Measurements from ENCODE around the gene UBA3. TPM values are rescaled to one million over a fixed set of nuclear protein-coding genes. Genes with fewer than 3 reads are reported as not detected.

The UBA3 gene
- total RNA-seq, 2 experiments from 2014 or later, result 91.2 to 102 TPM

DNA sequence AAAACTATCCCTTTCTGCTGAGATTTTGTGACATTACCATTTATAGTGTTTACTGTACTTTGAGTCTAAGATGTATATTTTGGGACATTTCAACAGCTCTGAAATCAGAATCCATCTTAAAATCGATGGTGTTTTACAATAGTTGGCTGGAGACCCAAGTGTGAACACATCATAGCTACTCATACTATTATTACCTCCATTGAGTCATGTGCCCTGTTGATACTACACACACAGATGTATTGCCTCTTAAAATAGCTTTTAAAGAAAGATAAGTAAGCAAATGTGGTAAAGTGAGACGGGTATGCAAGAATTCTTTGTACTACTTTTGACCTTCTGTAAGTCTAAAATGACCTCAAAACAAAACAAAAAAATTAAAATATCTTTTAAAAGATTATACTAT, 35.6 kb upstream of the UBA3 start:
- no peak overlapping the region for H3K27ac Mint-ChIP-seq
- peaks cover 5% of the 10 kb centered on the region for H3K4me1 Mint-ChIP-seq
- DNase-seq, result no peak
- no peaks in the 10 kb centered on the region for H3K27me3 Mint-ChIP-seq
- no peak for ATAC-seq (ENCODE audit: low read depth)
- no peak overlapping the region for H3K4me3 Mint-ChIP-seq
- H3K9me3 Mint-ChIP-seq, result no peaks in the 10 kb centered on the region
- no peaks in the 10 kb centered on the region for H3K36me3 Mint-ChIP-seq
- POLR2A ChIA-PET, result no interaction called here

DNA sequence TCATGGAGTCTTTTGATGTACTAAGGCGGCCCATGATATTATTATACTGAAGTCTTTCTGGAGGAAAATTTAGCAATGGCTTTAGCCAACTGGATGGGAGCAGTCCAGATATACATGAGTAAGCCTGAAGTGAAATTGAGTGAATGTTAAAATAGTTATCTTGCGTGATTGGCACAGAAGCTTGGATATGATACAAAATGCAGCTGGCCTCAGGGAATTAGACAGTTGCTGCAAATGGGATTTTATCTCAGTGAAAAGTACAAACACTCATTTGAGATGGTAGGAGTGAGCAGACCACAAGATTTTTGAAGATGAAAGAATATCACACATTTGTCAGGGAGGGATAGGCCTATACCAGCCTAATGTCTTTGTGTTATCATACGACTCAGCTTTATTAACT, 33.4 kb upstream of the UBA3 start:
- H3K27ac Mint-ChIP-seq, result peak overlapping the region; percentile 4
- no peaks in the 10 kb centered on the region for H3K27me3 Mint-ChIP-seq
- H3K4me3 Mint-ChIP-seq, result no peak overlapping the region
- ATAC-seq (ENCODE audit: low read depth) (no peak), DNase-seq (no peak)
- POLR2A ChIA-PET, result interaction anchor here (1.0 kb wide), 1 partner anchor 193 kb away, joined by 3 read pairs; no protein-coding TSS in a partner anchor
- no peaks in the 10 kb centered on the region for H3K36me3 Mint-ChIP-seq
- peaks cover 2% of the 10 kb centered on the region for H3K4me1 Mint-ChIP-seq
- H3K9me3 Mint-ChIP-seq, result no peaks in the 10 kb centered on the region

DNA sequence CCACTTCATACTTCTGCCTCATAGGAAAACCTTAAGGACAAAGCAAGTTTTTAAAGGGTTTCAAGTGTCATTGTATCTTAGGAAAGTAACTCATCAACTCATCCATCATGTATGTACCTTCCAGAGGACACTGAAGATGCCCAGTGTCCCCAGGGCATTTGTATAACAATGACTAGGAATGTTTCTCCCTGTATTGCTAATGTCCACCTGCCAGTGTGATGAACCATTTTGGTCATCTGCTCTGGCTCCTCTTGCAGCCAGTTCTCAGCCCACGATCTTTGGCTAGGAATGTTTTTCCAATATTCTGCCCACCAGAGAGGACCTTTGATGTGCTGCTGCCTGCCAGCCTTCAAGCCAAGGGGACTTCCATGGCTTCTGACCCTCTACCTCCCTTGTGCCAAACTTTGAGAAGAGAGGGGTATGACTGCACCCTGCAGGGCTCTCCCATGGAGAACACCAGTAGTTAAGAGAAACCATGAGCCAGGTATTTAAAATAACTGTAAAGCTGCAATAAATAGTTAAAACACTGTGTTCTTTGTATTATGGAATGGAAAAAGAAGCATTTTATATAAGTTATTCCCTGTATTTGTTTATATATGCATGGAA, 30.9 kb upstream of the UBA3 start:
- Mint-ChIP-seq H3K4me1 (peaks cover 2% of the 10 kb centered on the region), H3K36me3 (peaks cover 6% of the 10 kb centered on the region)
- no peak for ATAC-seq (ENCODE audit: low read depth)

DNA sequence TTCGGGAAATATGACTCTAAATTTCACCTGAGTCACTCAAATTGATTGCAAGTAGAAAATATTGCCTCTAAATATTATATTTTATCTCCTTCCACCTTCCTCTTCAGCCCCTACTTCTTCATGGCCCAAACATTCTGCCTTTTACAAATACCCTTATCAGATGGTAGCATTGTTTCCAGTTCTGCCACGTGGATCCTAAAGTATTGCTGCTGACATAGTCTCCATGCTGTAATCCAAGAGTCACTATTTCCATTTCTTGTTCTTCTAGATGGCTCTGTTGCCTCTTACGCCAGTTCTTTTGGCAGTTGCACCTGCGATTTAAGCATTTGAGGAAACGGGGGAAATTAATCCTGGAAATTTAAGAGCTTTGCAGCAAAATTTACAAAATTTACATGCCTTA, 28.6 kb upstream of the UBA3 start:
- POLR2A ChIA-PET, result interaction anchor here (1.0 kb wide), 1 partner anchor 64 kb away, joined by 4 read pairs; no protein-coding TSS in a partner anchor

More for the DNA sequence above, 30.9 kb upstream of the UBA3 start:
- no peaks in the 10 kb centered on the region for H3K9me3 Mint-ChIP-seq
- POLR2A ChIA-PET, result no interaction called here
- no peak for DNase-seq
- no peaks in the 10 kb centered on the region for H3K27me3 Mint-ChIP-seq
- H3K27ac Mint-ChIP-seq, result no peak overlapping the region
- H3K4me3 Mint-ChIP-seq, result no peak overlapping the region

DNA sequence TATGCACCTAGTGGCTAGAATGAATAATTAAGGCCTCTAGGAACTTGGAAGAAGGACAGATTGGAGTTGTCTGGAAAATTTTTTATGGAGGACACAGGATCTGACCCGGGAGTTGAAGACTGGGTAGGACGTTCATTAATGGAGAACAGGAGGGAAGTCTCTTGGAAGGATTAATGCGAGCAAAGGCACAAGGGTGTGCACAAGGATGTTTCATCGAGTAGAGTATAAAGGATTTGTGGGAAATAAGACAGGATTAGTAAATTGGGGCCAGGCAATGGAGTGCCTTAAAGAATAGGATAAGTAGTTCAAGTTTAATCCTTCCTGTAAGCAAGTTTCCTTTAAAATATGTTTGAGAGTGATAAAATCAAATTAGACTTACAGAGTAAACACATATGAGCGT, 27.7 kb upstream of the UBA3 start:
- Mint-ChIP-seq H3K36me3 (peaks cover 25% of the 10 kb centered on the region), H3K4me1 (peaks cover 8% of the 10 kb centered on the region), H3K27me3 (no peaks in the 10 kb centered on the region), H3K4me3 (no peak overlapping the region), H3K9me3 (no peaks in the 10 kb centered on the region), H3K27ac (no peak overlapping the region)
- DNase-seq, result no peak
- POLR2A ChIA-PET, result interaction anchor here (0.8 to 1.5 kb wide), 2 partner anchors 13 to 24 kb away, joined by 3 read pairs; no protein-coding TSS in a partner anchor
- no peak for ATAC-seq (ENCODE audit: low read depth)

More for the DNA sequence above, 28.6 kb upstream of the UBA3 start:
- no peak for DNase-seq
- H3K9me3 Mint-ChIP-seq, result no peaks in the 10 kb centered on the region
- H3K4me3 Mint-ChIP-seq, result no peak overlapping the region
- no peak overlapping the region for H3K27ac Mint-ChIP-seq
- ATAC-seq (ENCODE audit: low read depth), result no peak
- H3K36me3 Mint-ChIP-seq, result peaks cover 16% of the 10 kb centered on the region
- H3K27me3 Mint-ChIP-seq, result no peaks in the 10 kb centered on the region
- peaks cover 7% of the 10 kb centered on the region for H3K4me1 Mint-ChIP-seq

DNA sequence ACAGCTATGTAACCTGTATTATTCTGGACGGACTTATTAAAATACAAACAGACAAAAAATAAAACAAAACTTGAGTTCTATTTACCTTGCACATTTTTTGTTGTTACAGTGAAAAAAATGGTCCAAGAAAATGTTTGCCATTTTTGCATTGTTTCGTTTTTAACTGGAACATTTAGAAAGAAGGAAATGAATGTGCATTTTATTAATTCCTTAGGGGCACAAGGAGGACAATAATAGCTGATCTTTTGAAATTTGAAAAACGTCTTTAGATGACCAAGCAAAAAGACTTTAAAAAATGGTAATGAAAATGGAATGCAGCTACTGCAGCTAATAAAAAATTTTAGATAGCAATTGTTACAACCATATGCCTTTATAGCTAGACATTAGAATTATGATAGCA, 25.2 kb upstream of the UBA3 start:
- Mint-ChIP-seq H3K36me3 (peaks cover 39% of the 10 kb centered on the region), H3K4me3 (no peak overlapping the region), H3K9me3 (no peaks in the 10 kb centered on the region), H3K4me1 (peaks cover 19% of the 10 kb centered on the region), H3K27ac (no peak overlapping the region), H3K27me3 (no peaks in the 10 kb centered on the region)
- DNase-seq, result no peak
- no peak for ATAC-seq (ENCODE audit: low read depth)
- POLR2A ChIA-PET, result interaction anchor here (0.8 kb wide), 1 partner anchor 11 kb away, joined by 3 read pairs; no protein-coding TSS in a partner anchor

DNA sequence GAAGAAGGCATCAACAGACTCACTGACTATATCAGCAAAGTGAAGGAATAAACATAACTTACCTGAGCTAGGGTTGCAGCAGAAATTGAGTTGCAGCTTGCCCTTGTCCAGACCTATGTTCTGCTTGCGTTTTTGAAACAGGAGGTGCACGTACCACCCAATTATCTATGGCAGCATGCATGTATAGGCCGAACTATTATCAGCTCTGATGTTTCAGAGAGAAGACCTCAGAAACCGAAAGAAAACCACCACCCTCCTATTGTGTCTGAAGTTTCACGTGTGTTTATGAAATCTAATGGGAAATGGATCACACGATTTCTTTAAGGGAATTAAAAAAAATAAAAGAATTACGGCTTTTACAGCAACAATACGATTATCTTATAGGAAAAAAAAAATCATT, 24.4 kb upstream of the UBA3 start:
- POLR2A ChIA-PET, result no interaction called here
- no peak for ATAC-seq (ENCODE audit: low read depth)
- no peak overlapping the region for H3K27ac Mint-ChIP-seq
- peaks cover 22% of the 10 kb centered on the region for H3K4me1 Mint-ChIP-seq
- H3K4me3 Mint-ChIP-seq, result no peak overlapping the region
- no peaks in the 10 kb centered on the region for H3K9me3 Mint-ChIP-seq
- no peak for DNase-seq
- no peaks in the 10 kb centered on the region for H3K27me3 Mint-ChIP-seq
- H3K36me3 Mint-ChIP-seq, result peaks cover 43% of the 10 kb centered on the region

DNA sequence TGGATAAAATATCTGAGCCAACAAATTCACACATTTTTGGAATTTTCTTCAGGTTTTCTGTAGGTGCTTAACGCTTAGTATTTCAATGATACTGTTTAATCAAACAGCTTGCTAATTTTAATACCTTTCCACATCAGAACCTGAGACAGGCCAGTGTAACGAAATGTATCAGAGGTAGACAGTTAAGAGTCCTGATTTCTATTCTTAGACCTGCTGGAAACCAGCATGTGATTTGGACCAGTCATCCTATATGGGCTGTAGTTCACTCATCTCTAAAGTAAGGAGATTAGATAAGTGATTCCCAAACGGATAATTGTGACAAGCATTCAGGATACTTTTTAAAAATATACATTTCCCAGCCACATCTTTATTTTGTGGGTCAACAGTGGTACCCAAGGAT, 23.0 kb upstream of the UBA3 start:
- ATAC-seq (ENCODE audit: low read depth) (no peak), DNase-seq (no peak)
- H3K36me3 Mint-ChIP-seq, result peaks cover 42% of the 10 kb centered on the region
- H3K4me1 Mint-ChIP-seq, result peaks cover 23% of the 10 kb centered on the region
- no peak overlapping the region for H3K27ac Mint-ChIP-seq
- no peaks in the 10 kb centered on the region for H3K9me3 Mint-ChIP-seq
- no peak overlapping the region for H3K4me3 Mint-ChIP-seq
- POLR2A ChIA-PET, result no interaction called here
- H3K27me3 Mint-ChIP-seq, result no peaks in the 10 kb centered on the region

DNA sequence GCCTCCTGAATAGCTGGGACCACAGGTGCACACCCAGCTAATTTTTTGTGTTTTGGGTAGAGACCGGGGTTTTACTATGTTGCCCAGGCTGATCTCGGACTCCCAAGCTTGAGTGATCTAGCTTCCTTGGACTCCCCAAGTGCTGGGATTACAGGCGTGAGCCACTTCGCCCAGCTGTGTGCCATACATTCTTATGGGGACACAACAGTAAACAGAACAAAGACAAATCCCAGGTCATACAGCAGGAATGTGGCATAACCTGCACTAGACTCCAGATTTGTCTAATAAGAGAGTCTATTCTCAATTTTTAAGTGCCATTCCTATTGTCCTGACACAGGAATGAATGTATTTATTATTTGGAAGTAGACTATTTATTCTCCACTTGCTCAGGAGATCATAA, 22.2 kb upstream of the UBA3 start:
- ATAC-seq (ENCODE audit: low read depth) (no peak), DNase-seq (no peak)
- POLR2A ChIA-PET, result interaction anchor here (0.6 to 1.4 kb wide), 2 partner anchors 11 to 18 kb away, joined by 3 to 4 read pairs; partner anchors contain the start of gene ARL6IP5
- Mint-ChIP-seq H3K27ac (no peak overlapping the region), H3K4me1 (peaks cover 26% of the 10 kb centered on the region), H3K4me3 (no peak overlapping the region), H3K36me3 (peaks cover 46% of the 10 kb centered on the region), H3K9me3 (no peaks in the 10 kb centered on the region), H3K27me3 (no peaks in the 10 kb centered on the region)

DNA sequence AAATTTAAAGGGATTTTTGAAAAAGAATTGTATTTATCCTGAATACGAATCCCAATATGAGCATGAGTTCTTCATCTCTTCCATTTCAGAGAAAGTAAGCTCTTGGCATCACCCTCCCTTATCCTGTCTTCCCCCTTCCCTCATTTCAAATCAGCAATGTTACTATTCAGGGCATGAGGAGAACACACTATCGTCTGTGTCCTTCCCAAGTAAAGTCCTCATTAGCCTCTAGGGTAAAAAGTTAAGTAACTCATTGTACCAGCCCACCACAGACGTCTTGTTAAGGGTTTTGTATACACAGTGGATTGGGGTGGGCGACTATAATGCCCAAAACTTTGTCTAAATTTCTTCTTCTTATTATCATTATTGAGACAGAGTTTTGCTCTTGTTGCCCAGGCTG, 19.4 kb upstream of the UBA3 start:
- Mint-ChIP-seq H3K27ac (peak overlapping the region; percentile 35), H3K4me1 (peaks cover 46% of the 10 kb centered on the region), H3K9me3 (no peaks in the 10 kb centered on the region), H3K4me3 (no peak overlapping the region), H3K36me3 (peaks cover 50% of the 10 kb centered on the region), H3K27me3 (no peaks in the 10 kb centered on the region)
- DNase-seq, result no peak
- no peak for ATAC-seq (ENCODE audit: low read depth)
- POLR2A ChIA-PET, result interaction anchor here (0.9 to 1.8 kb wide), 3 partner anchors 14 to 52 kb away, joined by 3 to 11 read pairs (median 3); no protein-coding TSS in a partner anchor

DNA sequence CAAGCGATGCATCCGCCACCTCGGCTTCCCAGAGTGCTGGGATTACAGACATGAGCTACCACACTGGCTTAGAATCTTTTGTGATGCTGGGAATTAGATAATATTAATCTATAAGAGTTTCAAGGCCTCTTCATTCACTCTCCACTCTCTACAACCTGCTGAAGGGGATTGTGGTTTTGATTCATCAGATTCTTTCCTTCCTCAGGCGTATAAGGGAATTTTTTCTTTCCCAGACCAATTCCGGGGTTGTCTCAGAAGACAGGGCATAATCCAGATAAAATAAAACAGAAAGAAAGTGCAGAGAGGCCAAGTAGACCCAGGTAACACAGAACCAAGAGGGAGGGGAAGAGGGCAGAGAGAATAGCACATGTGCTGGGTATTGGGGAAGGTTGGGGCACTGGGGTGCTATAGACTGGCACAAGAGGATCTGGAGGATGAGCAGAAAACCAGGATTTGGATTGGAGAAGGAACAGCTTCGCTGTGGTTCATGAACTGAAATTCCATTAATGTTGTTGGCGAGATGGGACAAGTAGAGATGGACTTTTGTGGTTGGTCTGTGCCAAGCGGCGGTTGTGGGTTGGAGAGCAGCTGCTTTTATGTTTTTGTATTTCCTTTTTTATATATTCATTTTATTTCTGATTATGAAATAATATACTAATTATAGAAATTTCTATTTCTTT, 17.4 kb upstream of the UBA3 start:
- Mint-ChIP-seq H3K27me3 (no peaks in the 10 kb centered on the region), H3K36me3 (peaks cover 43% of the 10 kb centered on the region), H3K4me1 (peaks cover 56% of the 10 kb centered on the region), H3K9me3 (no peaks in the 10 kb centered on the region), H3K27ac (peak overlapping the region; percentile 62), H3K4me3 (no peak overlapping the region)
- no peak for ATAC-seq (ENCODE audit: low read depth)
- POLR2A ChIA-PET, result interaction anchor here (1.2 kb wide), 1 partner anchor 45 kb away, joined by 3 read pairs; the partner anchor contains the start of gene TMF1
- DNase-seq, result no peak

DNA sequence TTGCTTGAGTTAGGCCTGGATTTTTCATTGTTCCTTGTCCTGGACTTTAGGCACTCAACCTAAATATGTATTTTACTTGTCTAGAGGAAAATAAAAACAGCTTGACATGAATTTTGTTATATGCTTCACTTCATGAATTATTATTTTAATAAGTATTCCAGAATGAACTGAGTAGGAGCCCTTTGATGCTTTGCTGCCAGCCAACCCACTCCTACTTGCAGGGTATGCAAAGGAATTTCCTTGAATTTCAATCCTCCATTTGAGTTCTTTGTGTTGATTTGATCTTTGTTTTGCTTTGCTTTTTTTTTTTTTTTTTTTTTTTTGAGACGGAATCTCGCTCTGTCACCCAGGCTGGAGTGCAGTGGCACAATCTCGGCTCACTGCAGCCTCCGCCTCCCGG, 16.1 kb upstream of the UBA3 start:
- ATAC-seq (ENCODE audit: low read depth) (no peak), DNase-seq (no peak)
- Mint-ChIP-seq H3K27me3 (no peaks in the 10 kb centered on the region), H3K27ac (no peak overlapping the region), H3K9me3 (no peaks in the 10 kb centered on the region), H3K4me3 (peak overlapping the region; percentile 62), H3K36me3 (peaks cover 37% of the 10 kb centered on the region), H3K4me1 (peaks cover 57% of the 10 kb centered on the region)
- POLR2A ChIA-PET, result interaction anchor here (1.1 to 3.0 kb wide), 3 partner anchors 11 to 45 kb away, joined by 3 to 21 read pairs (median 3); partner anchors contain the start of gene ARL6IP5

DNA sequence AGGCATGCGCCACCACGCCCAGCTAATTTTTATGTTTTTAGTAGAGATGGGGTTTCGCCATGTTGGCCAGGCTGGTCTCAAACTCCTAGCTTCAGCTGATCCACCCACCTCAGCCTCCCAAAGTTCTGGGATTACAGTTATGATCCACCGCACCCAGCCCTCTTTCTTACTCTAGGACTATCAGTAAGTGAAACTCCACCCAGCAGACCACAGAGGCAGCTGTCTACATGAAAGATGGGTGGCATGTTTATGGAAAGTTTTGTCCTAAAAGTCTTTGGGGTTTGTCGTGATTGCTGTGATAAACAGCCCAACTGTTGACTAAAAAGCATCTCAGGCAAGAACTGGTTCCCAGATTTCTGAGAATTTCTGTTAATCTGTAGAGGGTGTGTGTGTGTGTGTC, 15.5 kb upstream of the UBA3 start:
- H3K4me3 Mint-ChIP-seq, result peak overlapping the region; percentile 62
- DNase-seq (no peak), ATAC-seq (ENCODE audit: low read depth) (no peak)
- peak overlapping the region; percentile 85 for H3K27ac Mint-ChIP-seq
- POLR2A ChIA-PET, result interaction anchor here (0.6 to 3.0 kb wide), 5 partner anchors 10 to 44 kb away, joined by 3 to 21 read pairs (median 3); partner anchors contain the start of gene ARL6IP5
- H3K4me1 Mint-ChIP-seq, result peaks cover 61% of the 10 kb centered on the region
- no peaks in the 10 kb centered on the region for H3K9me3 Mint-ChIP-seq
- no peaks in the 10 kb centered on the region for H3K27me3 Mint-ChIP-seq
- H3K36me3 Mint-ChIP-seq, result peaks cover 38% of the 10 kb centered on the region

All from activated naive CD8-positive, alpha-beta T cell treated with anti-CD3 and anti-CD28 coated beads, Interleukin-2, amount 10 ng/mL, durations not matched to agents 7 days and 5 days (primary cell).